ENCODE data around the gene LRRK2.
"Not testable (repeated sequence)": the region's sequence is repeated elsewhere in the genome, so short reads cannot be mapped to it uniquely, and the experiment has no call there.

LRRK2 gene

GRCh38 chr12:40382217-40382616, 157.4 kb downstream of the LRRK2 start:
- H3K27ac ChIP-seq (ENCODE audit: low read length), result no peak overlapping the region
- no peak overlapping the region for H3K9ac ChIP-seq (ENCODE audit: low read depth, low read length)
- H3K4me3 ChIP-seq (ENCODE audit: low read length), result no peak overlapping the region
- H3K9me3 ChIP-seq (ENCODE audit: insufficient read depth, low read depth, low read length), result no peaks in the 10 kb centered on the region
- no peaks in the 10 kb centered on the region for H3K4me1 ChIP-seq (ENCODE audit: insufficient read depth, low read length)
- no peaks in the 10 kb centered on the region for H3K27me3 ChIP-seq (ENCODE audit: insufficient read depth, low read length)
- no peaks in the 10 kb centered on the region for H3K36me3 ChIP-seq (ENCODE audit: insufficient read depth, low read depth, low read length)

DNA sequence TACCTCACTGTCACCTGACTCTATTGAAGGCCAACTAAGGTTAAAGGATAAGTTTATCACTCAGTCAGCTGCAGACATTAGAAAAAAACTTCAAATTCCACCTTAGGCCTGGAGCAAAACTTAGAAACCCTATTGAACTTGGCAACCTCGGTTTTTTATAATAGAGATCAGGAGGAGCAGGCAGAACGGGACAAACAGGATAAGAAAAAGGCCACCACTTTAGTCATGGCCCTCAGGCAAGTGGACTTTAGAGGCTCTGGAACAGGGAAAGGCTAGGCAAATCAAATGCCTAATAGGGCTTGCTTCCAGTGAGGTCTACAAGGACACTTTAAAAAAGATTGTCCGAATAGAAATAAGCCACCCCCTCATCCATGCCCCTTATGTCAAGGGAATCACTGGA, 162.5 kb downstream of the LRRK2 start:
- not testable (repeated sequence) for H3K4me1 ChIP-seq (ENCODE audit: insufficient read depth, low read length); H3K27me3 ChIP-seq (ENCODE audit: insufficient read depth, low read length); H3K9ac ChIP-seq (ENCODE audit: low read depth, low read length); H3K4me3 ChIP-seq (ENCODE audit: low read length); H3K27ac ChIP-seq (ENCODE audit: low read length); H3K9me3 ChIP-seq (ENCODE audit: insufficient read depth, low read depth, low read length); H3K36me3 ChIP-seq (ENCODE audit: insufficient read depth, low read depth, low read length)

DNA sequence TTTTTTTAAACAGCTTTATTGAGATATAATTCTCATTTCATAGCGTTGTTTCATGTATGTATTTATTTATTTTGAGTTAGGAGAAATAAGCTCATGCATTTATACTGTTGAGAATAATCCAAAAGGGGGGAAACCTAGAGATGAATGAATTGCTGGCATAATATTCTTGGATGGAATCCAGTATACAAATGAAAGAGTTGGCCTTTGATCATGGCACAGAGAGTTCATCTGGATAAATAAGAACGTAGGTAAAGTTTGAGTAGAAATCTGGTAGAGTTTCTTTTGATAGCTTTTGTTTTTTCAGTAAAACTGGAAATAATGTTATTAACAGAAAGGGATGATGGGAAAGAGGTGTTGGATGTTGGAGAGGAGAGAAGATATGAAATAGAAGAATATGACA, 166.2 kb downstream of the LRRK2 start:
- Histone ChIP-seq H3K27ac (ENCODE audit: low read length) (no peak overlapping the region), H3K4me3 (ENCODE audit: low read length) (no peak overlapping the region), H3K9me3 (ENCODE audit: insufficient read depth, low read depth, low read length) (no peaks in the 10 kb centered on the region), H3K9ac (ENCODE audit: low read depth, low read length) (no peak overlapping the region), H3K36me3 (ENCODE audit: insufficient read depth, low read depth, low read length) (no peaks in the 10 kb centered on the region), H3K27me3 (ENCODE audit: insufficient read depth, low read length) (no peaks in the 10 kb centered on the region), H3K4me1 (ENCODE audit: insufficient read depth, low read length) (no peaks in the 10 kb centered on the region)

DNA sequence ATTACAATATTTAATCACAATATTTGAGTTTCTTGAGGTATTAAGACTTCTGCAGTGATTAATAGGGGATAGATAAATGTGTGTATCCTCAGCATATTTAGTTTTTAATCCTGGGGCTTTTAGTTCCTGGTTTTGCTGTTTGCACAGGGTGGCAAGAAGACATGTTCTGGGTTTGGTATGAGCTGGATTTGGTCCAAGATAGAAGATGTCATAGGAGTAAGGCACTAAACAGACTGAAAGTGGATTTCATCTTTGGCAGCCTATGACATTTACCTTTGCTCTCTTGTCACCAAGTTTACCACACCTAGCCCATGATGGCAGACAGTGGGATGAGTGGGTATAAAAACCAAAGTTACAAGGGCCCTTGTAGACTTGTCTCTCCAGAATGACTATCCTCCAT, 168.2 kb downstream of the LRRK2 start:
- Histone ChIP-seq H3K27me3 (ENCODE audit: insufficient read depth, low read length) (no peaks in the 10 kb centered on the region), H3K4me3 (ENCODE audit: low read length) (no peak overlapping the region), H3K36me3 (ENCODE audit: insufficient read depth, low read depth, low read length) (no peaks in the 10 kb centered on the region), H3K9me3 (ENCODE audit: insufficient read depth, low read depth, low read length) (no peaks in the 10 kb centered on the region), H3K4me1 (ENCODE audit: insufficient read depth, low read length) (no peaks in the 10 kb centered on the region), H3K9ac (ENCODE audit: low read depth, low read length) (no peak overlapping the region), H3K27ac (ENCODE audit: low read length) (no peak overlapping the region)

DNA sequence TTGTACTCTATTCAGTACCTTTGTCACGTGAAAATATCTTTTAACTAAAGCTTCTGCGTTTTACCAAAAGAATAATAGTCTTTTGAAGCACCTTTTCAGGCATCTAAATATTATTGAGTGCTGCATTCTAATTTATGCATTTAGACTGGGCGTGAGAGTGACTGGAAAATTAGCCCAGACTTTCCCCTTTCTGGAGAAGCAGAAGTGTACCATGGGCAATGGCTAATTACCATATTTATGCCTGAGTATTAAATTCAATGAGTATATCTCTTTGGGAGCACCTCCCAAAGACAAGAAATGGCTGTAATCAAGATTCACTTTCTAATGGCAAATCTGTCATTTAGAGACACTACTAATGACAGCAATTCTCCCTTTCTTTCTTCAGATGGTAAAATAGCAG, 174.9 kb downstream of the LRRK2 start:
- Histone ChIP-seq H3K27me3 (ENCODE audit: insufficient read depth, low read length) (no peaks in the 10 kb centered on the region), H3K9me3 (ENCODE audit: insufficient read depth, low read depth, low read length) (no peaks in the 10 kb centered on the region), H3K9ac (ENCODE audit: low read depth, low read length) (no peak overlapping the region), H3K4me3 (ENCODE audit: low read length) (no peak overlapping the region), H3K27ac (ENCODE audit: low read length) (no peak overlapping the region), H3K4me1 (ENCODE audit: insufficient read depth, low read length) (no peaks in the 10 kb centered on the region), H3K36me3 (ENCODE audit: insufficient read depth, low read depth, low read length) (no peaks in the 10 kb centered on the region)

DNA sequence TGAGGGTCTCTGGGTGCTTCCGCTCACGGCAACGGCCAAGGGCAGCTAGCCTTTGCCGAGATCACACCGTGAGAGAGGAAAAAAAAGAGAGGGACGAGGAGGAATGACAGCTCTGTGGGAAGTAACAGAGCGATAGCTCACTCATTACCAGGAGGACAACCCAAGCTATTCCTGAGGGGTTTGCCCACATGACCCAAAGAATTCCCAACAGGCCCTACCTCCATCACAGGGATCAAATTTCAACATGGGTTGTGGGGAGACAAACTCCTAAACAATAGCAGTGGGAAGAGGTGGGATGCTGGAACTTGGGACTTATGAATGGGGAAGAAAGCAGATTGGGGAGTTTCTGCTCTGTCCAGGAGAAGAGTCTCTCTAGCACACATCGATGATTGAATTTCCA, 180.6 kb downstream of the LRRK2 start:
- Histone ChIP-seq H3K4me3 (ENCODE audit: low read length) (no peak overlapping the region), H3K27me3 (ENCODE audit: insufficient read depth, low read length) (no peaks in the 10 kb centered on the region), H3K4me1 (ENCODE audit: insufficient read depth, low read length) (no peaks in the 10 kb centered on the region), H3K36me3 (ENCODE audit: insufficient read depth, low read depth, low read length) (no peaks in the 10 kb centered on the region), H3K9me3 (ENCODE audit: insufficient read depth, low read depth, low read length) (no peaks in the 10 kb centered on the region), H3K9ac (ENCODE audit: low read depth, low read length) (no peak overlapping the region), H3K27ac (ENCODE audit: low read length) (no peak overlapping the region)
